Panc1 (cell line): Measurements from ENCODE around the gene GDF7.

Experiments
- CTCF ChIP-seq: fragments of 450-650 bp; IDR thresholded peaks from 2 replicates; pipeline ENCODE4 v1.5.1; 2017; ENCODE audit warnings: mild to moderate bottlenecking
- POLR2AphosphoS5 ChIP-seq: IDR thresholded peaks from 2 replicates; pipeline ENCODE4 v1.6.1; 2012; ENCODE audit warnings: mild to moderate bottlenecking, low read depth, low read length, moderate library complexity
- REST ChIP-seq, 2 experiments: IDR thresholded peaks; 2 replicates each; pipeline ENCODE4 v1.6.1; 2011 to 2012; ENCODE audit warnings: low read depth in 2 of 2, control low read depth in 1 of 2, low read length in 1 of 2, mild to moderate bottlenecking in 1 of 2, moderate library complexity in 1 of 2; ENCODE audit not compliant: insufficient read depth in 1 of 2
- SIN3A ChIP-seq: IDR thresholded peaks from 2 replicates; pipeline ENCODE4 v1.6.1; 2012; ENCODE audit warnings: low read depth, mild to moderate bottlenecking, low read length, moderate library complexity, borderline replicate concordance; ENCODE audit not compliant: insufficient read depth

- TF ChIP-seq CTCF (no peak), POLR2AphosphoS5 (no peak), SIN3A (no peak), REST (IDR thresholded peaks at IDR 0.05; ENCODE audit: insufficient read depth in 1 of 2, low read depth in 2 of 2, low read length in 1 of 2) (no peak)
These were observed 16.5 kb upstream of the GDF7 start for GRCh38 chr2:20650393-20650876.
